HEK293T (cell line): Measurements from ENCODE around the gene EID2.

Source experiments
- BHLHE40 ChIP-seq: fragments of 450-650 bp; IDR thresholded peaks from 2 replicates; pipeline ENCODE4 v1.6.1; 2016; ENCODE audit warnings: mild to moderate bottlenecking, moderate library complexity, borderline replicate concordance
- CTBP1 ChIP-seq: fragments of 450-650 bp; IDR thresholded peaks from 2 replicates; pipeline ENCODE4 v1.6.1; 2016; ENCODE audit warnings: borderline replicate concordance
- FOXA1 ChIP-seq: fragments of 450-650 bp; IDR thresholded peaks from 2 replicates; pipeline ENCODE4 v1.6.1; 2016; ENCODE audit warnings: mild to moderate bottlenecking
- FOXK2 ChIP-seq: fragments of 450-650 bp; IDR thresholded peaks from 2 replicates; pipeline ENCODE4 v1.6.1; 2016; ENCODE audit warnings: mild to moderate bottlenecking
- FOXM1 ChIP-seq: fragments of 450-650 bp; IDR thresholded peaks from 2 replicates; pipeline ENCODE4 v1.6.1; 2017; ENCODE audit warnings: mild to moderate bottlenecking, borderline replicate concordance
- HDGF ChIP-seq: fragments of 450-650 bp; IDR thresholded peaks from 2 replicates; pipeline ENCODE4 v1.6.1; 2017; ENCODE audit warnings: antibody characterized with exemption, borderline replicate concordance
- L3MBTL2 ChIP-seq: fragments of 450-650 bp; conservative IDR thresholded peaks from 2 replicates; pipeline ENCODE4 v1.6.1; 2016; ENCODE audit warnings: mild to moderate bottlenecking
- LEF1 ChIP-seq: fragments of 450-650 bp; IDR thresholded peaks from 2 replicates; pipeline ENCODE4 v1.6.1; 2017; ENCODE audit warnings: mild to moderate bottlenecking, borderline replicate concordance
- PKNOX1 ChIP-seq: fragments of 450-650 bp; IDR thresholded peaks from 2 replicates; pipeline ENCODE4 v1.6.1; 2016
- SP1 ChIP-seq: fragments of 450-650 bp; IDR thresholded peaks from 2 replicates; pipeline ENCODE4 v1.6.1; 2017
- SUZ12 ChIP-seq: fragments of 450-650 bp; IDR thresholded peaks from 2 replicates; pipeline ENCODE4 v1.6.1; 2016; ENCODE audit warnings: mild to moderate bottlenecking
- TARDBP ChIP-seq: fragments of 450-650 bp; IDR thresholded peaks from 2 replicates; pipeline ENCODE4 v1.6.1; 2016
- ZNF384 ChIP-seq: fragments of 450-650 bp; IDR thresholded peaks from 2 replicates; pipeline ENCODE4 v1.6.1; 2016

GRCh38 chr19:39502640-39503417 is 37.1 kb downstream of the EID2 start:
- TF ChIP-seq FOXM1 (no peak), SUZ12 (no peak), BHLHE40 (no peak), ZNF384 (no peak), L3MBTL2 (peak; percentile 99), SP1 (no peak), FOXK2 (no peak), TARDBP (no peak), PKNOX1 (no peak), HDGF (no peak), CTBP1 (no peak), LEF1 (no peak), FOXA1 (no peak)
